Measurements from ENCODE around the gene PLEKHG3.

GRCh38 chr14:64675312-64675711 is 28.9 kb upstream of the PLEKHG3 start:
- TF ChIP-seq CTCF (conservative IDR thresholded peaks at IDR 0.05 in 1 of 2, IDR thresholded peaks at IDR 0.05 in 1 of 2; ENCODE audit: extremely low read depth in 1 of 2, insufficient read depth in 1 of 2, low read depth in 1 of 2, low read length in 2 of 2) (no peak), EZH2 (IDR thresholded peaks at IDR 0.05; ENCODE audit: borderline replicate concordance, low read length) (no peak)
